Peyer's patch (tissue), 4 donors: Measurements from ENCODE around the gene TINAGL1.

ENCODE experiments used
- CTCF ChIP-seq, 6 experiments: fragments of 450-650 bp in 4 of 6; fragments of 200-600 bp in 2 of 6; sonication (generic) in 1 of 6; IDR thresholded peaks; one replicate each; pipeline ENCODE4 v1.5.1; 2017 to 2019; ENCODE audit warnings: antibody characterized with exemption in 6 of 6, mild to moderate bottlenecking in 3 of 6, moderate library complexity in 1 of 6
- POLR2A ChIP-seq, 2 donors: fragments of 450-650 bp; IDR thresholded peaks; one replicate each; pipeline ENCODE4 v1.5.1; 2017; ENCODE audit warnings: antibody characterized with exemption in 2 of 2, mild to moderate bottlenecking in 2 of 2, moderate library complexity in 2 of 2

GRCh38 chr1:31615939-31616338, 39.6 kb downstream of the TINAGL1 start:
- TF ChIP-seq CTCF (IDR thresholded peaks at IDR 0.05) (no peak), POLR2A (IDR thresholded peaks at IDR 0.05) (no peak)
